Measurements from ENCODE around the gene SLC12A3. TPM values are rescaled to one million over a fixed set of nuclear protein-coding genes. Genes with fewer than 3 reads are reported as not detected.

Gene SLC12A3
- total and polyA plus RNA-seq, 5 donors from 2014 or later = not detected

GRCh38 chr16:56941092-56941491 is 76.1 kb downstream of the SLC12A3 start:
- H3K27me3 Mint-ChIP-seq = no peaks in the 10 kb centered on the region
- no peak for ATAC-seq (ENCODE audit: low read depth in 2 of 2)
- peaks cover 51% of the 10 kb centered on the region for H3K4me1 ChIP-seq (ENCODE audit: control insufficient read depth, insufficient read depth, low read length, poor library complexity, severe bottlenecking)
- no peaks in the 10 kb centered on the region for H3K9me3 ChIP-seq (ENCODE audit: control insufficient read depth in 2 of 2, low read length in 2 of 2)
- peaks cover 92% of the 10 kb centered on the region for H3K36me3 ChIP-seq (ENCODE audit: control insufficient read depth, insufficient read depth, low read length)
- H3K27ac ChIP-seq (ENCODE audit: insufficient read depth, low read length, poor library complexity, severe bottlenecking) = peak overlapping the region; percentile 34
- peak overlapping the region in 1 of 4 donors; percentile 30 for H3K4me3 Mint-ChIP-seq
- H3K4me3 ChIP-seq (ENCODE audit: low read depth, low read length) = peak overlapping the region; percentile 16
- H3K27me3 ChIP-seq (ENCODE audit: control insufficient read depth, insufficient read depth, low read length) = no peaks in the 10 kb centered on the region
- H3K36me3 Mint-ChIP-seq = peaks cover 60% of the 10 kb centered on the region
- H3K27ac Mint-ChIP-seq = peak overlapping the region in 2 of 3 donors; percentile 20 to 44
- H3K4me1 Mint-ChIP-seq = peaks cover 33 to 71% (median 53%) of the 10 kb centered on the region in 4 donors
- no peak for DNase-seq
- no peaks in the 10 kb centered on the region for H3K9me3 Mint-ChIP-seq

GRCh38 chr16:56941856-56942331 is 76.9 kb downstream of the SLC12A3 start:
- peaks cover 87% of the 10 kb centered on the region for H3K36me3 ChIP-seq (ENCODE audit: control insufficient read depth, insufficient read depth, low read length)

GRCh38 chr16:56943761-56944375 is 78.9 kb downstream of the SLC12A3 start:
- DNase-seq (no peak), ATAC-seq (ENCODE audit: low read depth in 2 of 2) (no peak)
- H3K27ac Mint-ChIP-seq = peak overlapping the region in 1 of 3 donors; percentile 82
- H3K9me3 ChIP-seq (ENCODE audit: control insufficient read depth in 2 of 2, low read length in 2 of 2) = no peaks in the 10 kb centered on the region
- H3K36me3 ChIP-seq (ENCODE audit: control insufficient read depth, insufficient read depth, low read length) = peaks cover 69% of the 10 kb centered on the region
- peaks cover 20 to 43% (median 31%) of the 10 kb centered on the region in 4 donors for H3K4me1 Mint-ChIP-seq
- no peak overlapping the region for H3K4me3 ChIP-seq (ENCODE audit: low read depth, low read length)
- H3K27me3 Mint-ChIP-seq = no peaks in the 10 kb centered on the region
- H3K27me3 ChIP-seq (ENCODE audit: control insufficient read depth, insufficient read depth, low read length) = no peaks in the 10 kb centered on the region
- peaks cover 46% of the 10 kb centered on the region for H3K36me3 Mint-ChIP-seq
- H3K9me3 Mint-ChIP-seq = no peaks in the 10 kb centered on the region
- peaks cover 26% of the 10 kb centered on the region for H3K4me1 ChIP-seq (ENCODE audit: control insufficient read depth, insufficient read depth, low read length, poor library complexity, severe bottlenecking)
- peak overlapping the region in 1 of 4 donors; percentile 75 for H3K4me3 Mint-ChIP-seq
- H3K27ac ChIP-seq (ENCODE audit: insufficient read depth, low read length, poor library complexity, severe bottlenecking) = peak overlapping the region; percentile 61

More at GRCh38 chr16:56941856-56942331, 76.9 kb downstream of the SLC12A3 start:
- H3K36me3 Mint-ChIP-seq = peaks cover 62% of the 10 kb centered on the region
- no peak overlapping the region for H3K4me3 Mint-ChIP-seq
- peak overlapping the region in 1 of 3 donors; percentile 5 for H3K27ac Mint-ChIP-seq
- Histone ChIP-seq H3K27me3 (ENCODE audit: control insufficient read depth, insufficient read depth, low read length) (no peaks in the 10 kb centered on the region), H3K9me3 (ENCODE audit: control insufficient read depth in 2 of 2, low read length in 2 of 2) (no peaks in the 10 kb centered on the region), H3K4me1 (ENCODE audit: control insufficient read depth, insufficient read depth, low read length, poor library complexity, severe bottlenecking) (peaks cover 44% of the 10 kb centered on the region), H3K4me3 (ENCODE audit: low read depth, low read length) (no peak overlapping the region), H3K27ac (ENCODE audit: insufficient read depth, low read length, poor library complexity, severe bottlenecking) (peak overlapping the region; percentile 34)
- no peaks in the 10 kb centered on the region for H3K9me3 Mint-ChIP-seq
- H3K27me3 Mint-ChIP-seq = no peaks in the 10 kb centered on the region
- H3K4me1 Mint-ChIP-seq = peaks cover 30 to 63% (median 46%) of the 10 kb centered on the region in 4 donors
- no peak for DNase-seq
- ATAC-seq (ENCODE audit: low read depth in 2 of 2) = no peak

- peaks cover 33% of the 10 kb centered on the region for H3K36me3 Mint-ChIP-seq
Measured at GRCh38 chr16:56944954-56945839, 80.2 kb downstream of the SLC12A3 start.

GRCh38 chr16:56945847-56946527 is 81.0 kb downstream of the SLC12A3 start:
- Histone ChIP-seq H3K36me3 (ENCODE audit: control insufficient read depth, insufficient read depth, low read length) (peaks cover 49% of the 10 kb centered on the region), H3K27me3 (ENCODE audit: control insufficient read depth, insufficient read depth, low read length) (no peaks in the 10 kb centered on the region), H3K4me1 (ENCODE audit: control insufficient read depth, insufficient read depth, low read length, poor library complexity, severe bottlenecking) (peaks cover 12% of the 10 kb centered on the region), H3K4me3 (ENCODE audit: low read depth, low read length) (no peak overlapping the region), H3K9me3 (ENCODE audit: control insufficient read depth in 2 of 2, low read length in 2 of 2) (no peaks in the 10 kb centered on the region), H3K27ac (ENCODE audit: insufficient read depth, low read length, poor library complexity, severe bottlenecking) (no peak overlapping the region)
- Mint-ChIP-seq H3K27ac (no peak overlapping the region), H3K4me1 (peaks cover 13 to 34% (median 24%) of the 10 kb centered on the region in 4 donors), H3K27me3 (no peaks in the 10 kb centered on the region), H3K4me3 (no peak overlapping the region), H3K36me3 (peaks cover 30% of the 10 kb centered on the region), H3K9me3 (no peaks in the 10 kb centered on the region)
- ATAC-seq (ENCODE audit: low read depth in 2 of 2) (no peak), DNase-seq (no peak)

More at GRCh38 chr16:56944954-56945839, 80.2 kb downstream of the SLC12A3 start:
- DNase-seq (peak in 1 of 3 donors; percentile 56), ATAC-seq (ENCODE audit: low read depth in 2 of 2) (peak; percentile 44 to 53)
- Histone ChIP-seq H3K9me3 (ENCODE audit: control insufficient read depth in 2 of 2, low read length in 2 of 2) (no peaks in the 10 kb centered on the region), H3K27me3 (ENCODE audit: control insufficient read depth, insufficient read depth, low read length) (no peaks in the 10 kb centered on the region), H3K36me3 (ENCODE audit: control insufficient read depth, insufficient read depth, low read length) (peaks cover 57% of the 10 kb centered on the region), H3K4me3 (ENCODE audit: low read depth, low read length) (no peak overlapping the region), H3K4me1 (ENCODE audit: control insufficient read depth, insufficient read depth, low read length, poor library complexity, severe bottlenecking) (peaks cover 13% of the 10 kb centered on the region), H3K27ac (ENCODE audit: insufficient read depth, low read length, poor library complexity, severe bottlenecking) (peak overlapping the region; percentile 61)
- peak overlapping the region; percentile 71 to 82 (median 76) for H3K27ac Mint-ChIP-seq
- no peaks in the 10 kb centered on the region for H3K9me3 Mint-ChIP-seq
- peaks cover 9 to 33% (median 22%) of the 10 kb centered on the region in 4 donors for H3K4me1 Mint-ChIP-seq
- H3K27me3 Mint-ChIP-seq = no peaks in the 10 kb centered on the region
- peak overlapping the region in 1 of 4 donors; percentile 5 for H3K4me3 Mint-ChIP-seq

- Histone ChIP-seq H3K27me3 (ENCODE audit: control insufficient read depth, insufficient read depth, low read length) (no peaks in the 10 kb centered on the region), H3K4me1 (ENCODE audit: control insufficient read depth, insufficient read depth, low read length, poor library complexity, severe bottlenecking) (peaks cover 12% of the 10 kb centered on the region), H3K4me3 (ENCODE audit: low read depth, low read length) (no peak overlapping the region), H3K36me3 (ENCODE audit: control insufficient read depth, insufficient read depth, low read length) (peaks cover 39% of the 10 kb centered on the region), H3K27ac (ENCODE audit: insufficient read depth, low read length, poor library complexity, severe bottlenecking) (no peak overlapping the region), H3K9me3 (ENCODE audit: control insufficient read depth in 2 of 2, low read length in 2 of 2) (no peaks in the 10 kb centered on the region)
- Mint-ChIP-seq H3K4me3 (no peak overlapping the region), H3K27me3 (no peaks in the 10 kb centered on the region), H3K9me3 (no peaks in the 10 kb centered on the region), H3K27ac (peak overlapping the region; percentile 60 to 75 (median 68)), H3K36me3 (peaks cover 27% of the 10 kb centered on the region), H3K4me1 (peaks cover 16 to 37% (median 27%) of the 10 kb centered on the region in 4 donors)
- DNase-seq (no peak), ATAC-seq (ENCODE audit: low read depth in 2 of 2) (no peak)
Measured at GRCh38 chr16:56946767-56947603, 82.0 kb downstream of the SLC12A3 start.

GRCh38 chr16:56947604-56947995 is 82.6 kb downstream of the SLC12A3 start:
- H3K9me3 ChIP-seq (ENCODE audit: control insufficient read depth in 2 of 2, low read length in 2 of 2) = no peaks in the 10 kb centered on the region
- peaks cover 33% of the 10 kb centered on the region for H3K36me3 ChIP-seq (ENCODE audit: control insufficient read depth, insufficient read depth, low read length)
- H3K27me3 ChIP-seq (ENCODE audit: control insufficient read depth, insufficient read depth, low read length) = no peaks in the 10 kb centered on the region
- Mint-ChIP-seq H3K27me3 (no peaks in the 10 kb centered on the region), H3K4me3 (no peak overlapping the region), H3K27ac (peak overlapping the region in 2 of 3 donors; percentile 60 to 69), H3K9me3 (no peaks in the 10 kb centered on the region), H3K36me3 (peaks cover 21% of the 10 kb centered on the region), H3K4me1 (peaks cover 16 to 35% (median 25%) of the 10 kb centered on the region in 4 donors)
- ATAC-seq (ENCODE audit: low read depth in 2 of 2) = no peak
- no peak for DNase-seq
- no peak overlapping the region for H3K4me3 ChIP-seq (ENCODE audit: low read depth, low read length)
- no peak overlapping the region for H3K27ac ChIP-seq (ENCODE audit: insufficient read depth, low read length, poor library complexity, severe bottlenecking)
- peaks cover 9% of the 10 kb centered on the region for H3K4me1 ChIP-seq (ENCODE audit: control insufficient read depth, insufficient read depth, low read length, poor library complexity, severe bottlenecking)

All from CD4-positive, CD25-positive, alpha-beta regulatory T cell (primary cell).